Measurements from ENCODE around the gene LMF1.
"Not testable (repeated sequence)": the region's sequence is repeated elsewhere in the genome, so short reads cannot be mapped to it uniquely, and the experiment has no call there.

The LMF1 gene

GRCh38 chr16:948767-949166 lies 22.0 kb downstream of the LMF1 start:
- not testable (repeated sequence) for DNase-seq (ENCODE audit: low read depth in 3 of 3)

DNA sequence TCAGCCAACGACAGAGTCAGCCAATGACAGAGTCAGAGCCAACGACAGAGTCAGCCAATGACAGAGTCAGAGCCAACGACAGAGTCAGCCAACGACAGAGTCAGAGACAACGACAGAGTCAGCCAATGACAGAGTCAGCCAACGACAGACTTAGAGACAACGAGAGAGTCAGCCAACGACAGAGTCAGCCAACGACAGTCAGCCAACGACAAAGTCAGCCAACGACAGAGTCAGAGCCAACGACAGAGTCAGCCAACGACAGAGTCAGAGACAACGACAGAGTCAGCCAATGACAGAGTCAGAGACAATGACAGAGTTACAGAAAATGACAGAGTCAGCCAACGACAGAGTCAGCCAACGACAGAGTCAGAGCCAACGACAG lies 22.9 kb downstream of the LMF1 start:
- DNase-seq (ENCODE audit: low read depth in 3 of 3) = not testable (repeated sequence)

GRCh38 chr16:947255-947921 lies 23.4 kb downstream of the LMF1 start:
- no peak for DNase-seq (ENCODE audit: low read depth in 3 of 3)

GRCh38 chr16:946048-946395 lies 24.8 kb downstream of the LMF1 start:
- DNase-seq (ENCODE audit: low read depth in 3 of 3) = no peak

DNA sequence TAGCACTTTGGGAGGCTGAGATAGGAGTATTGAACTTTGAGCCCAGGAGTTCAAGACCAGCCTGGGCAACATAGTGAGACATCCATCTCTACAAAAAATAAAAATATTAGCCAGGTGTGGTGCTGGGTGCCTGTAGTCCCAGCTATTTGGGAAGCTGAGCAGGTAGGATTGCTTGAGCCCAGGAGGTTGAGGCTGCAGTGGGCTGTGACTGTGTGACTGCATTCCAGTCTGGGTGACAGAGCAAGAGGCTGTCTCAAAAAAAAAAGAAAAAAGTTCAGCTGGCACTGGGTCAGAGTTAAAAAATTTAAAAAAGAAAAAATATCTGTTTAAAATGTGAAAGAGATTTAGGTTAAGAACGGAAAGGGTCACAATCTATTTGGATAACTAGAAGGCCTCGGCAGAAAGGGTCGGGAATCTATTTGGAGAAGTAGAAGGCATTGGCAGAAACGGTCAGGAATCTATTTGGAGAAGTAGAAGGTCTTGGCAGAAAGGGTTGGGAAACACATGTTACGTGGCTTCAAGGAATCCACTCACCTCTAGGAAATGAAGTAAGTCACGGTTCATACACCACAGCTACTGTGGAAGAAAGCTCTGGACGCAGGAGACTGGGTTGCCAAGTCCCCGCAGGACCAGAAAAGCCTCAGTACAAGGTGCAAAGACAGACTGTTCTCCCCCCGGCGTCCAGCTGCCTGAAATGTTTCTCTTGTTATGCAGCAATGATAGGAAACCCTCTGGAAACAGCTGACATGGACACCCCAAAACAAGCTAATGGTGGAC lies 25.3 kb downstream of the LMF1 start:
- DNase-seq (ENCODE audit: low read depth in 3 of 3) = no peak

DNA sequence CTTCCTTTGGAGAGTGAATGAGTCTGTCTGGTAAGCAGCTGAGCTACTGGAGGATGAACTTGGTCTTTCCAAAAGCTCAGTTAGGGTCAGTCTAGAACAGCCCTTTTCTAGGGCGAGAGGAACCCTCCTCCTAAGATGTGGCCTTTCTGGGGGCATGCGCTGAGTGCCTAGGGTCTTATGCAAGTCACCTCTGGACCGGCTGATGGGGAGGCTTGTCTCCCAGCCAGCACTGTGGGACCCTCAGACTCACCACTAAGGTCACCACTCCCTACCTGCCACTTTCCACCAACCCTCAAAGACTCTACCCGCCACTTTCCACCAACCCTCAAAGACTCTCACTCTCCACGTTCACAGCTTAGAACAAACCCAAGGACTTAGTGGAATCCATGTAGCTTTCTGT lies 26.8 kb downstream of the LMF1 start:
- no peak for DNase-seq (ENCODE audit: low read depth in 3 of 3)

DNA sequence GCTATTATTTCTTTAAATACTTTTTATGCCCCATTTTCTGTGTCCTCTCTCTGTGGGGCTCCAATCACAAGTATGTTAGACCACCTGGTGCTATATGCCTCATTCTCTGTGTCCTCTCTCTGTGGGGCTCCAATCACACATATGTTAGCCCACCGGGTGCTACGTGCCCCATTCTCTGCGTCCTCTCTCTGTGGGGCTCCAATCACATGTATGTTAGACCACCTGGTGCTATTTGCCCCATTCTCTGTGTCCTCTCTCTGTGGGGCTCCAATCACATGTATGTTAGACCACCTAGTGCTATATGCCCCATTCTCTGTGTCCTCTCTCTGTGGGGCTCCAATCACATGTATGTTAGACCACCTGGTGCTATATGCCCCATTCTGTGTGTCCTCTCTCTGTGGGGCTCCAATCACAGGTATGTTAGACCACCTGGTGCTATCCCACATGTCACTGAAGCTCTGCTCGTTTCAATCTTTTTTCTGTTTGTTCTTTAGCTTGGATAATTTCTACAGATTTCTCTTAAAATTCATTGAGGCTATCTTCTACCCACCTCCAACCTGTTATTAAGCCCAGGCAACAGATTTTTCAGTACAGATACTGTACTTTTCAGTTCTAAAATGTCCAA lies 28.2 kb downstream of the LMF1 start:
- no peak for DNase-seq (ENCODE audit: low read depth in 3 of 3)

- no peak for DNase-seq (ENCODE audit: low read depth in 3 of 3)
These were observed 30.8 kb downstream of the LMF1 start for GRCh38 chr16:939941-940340.

GRCh38 chr16:939311-939710 lies 31.5 kb downstream of the LMF1 start:
- DNase-seq (ENCODE audit: low read depth in 3 of 3) = no peak

DNA sequence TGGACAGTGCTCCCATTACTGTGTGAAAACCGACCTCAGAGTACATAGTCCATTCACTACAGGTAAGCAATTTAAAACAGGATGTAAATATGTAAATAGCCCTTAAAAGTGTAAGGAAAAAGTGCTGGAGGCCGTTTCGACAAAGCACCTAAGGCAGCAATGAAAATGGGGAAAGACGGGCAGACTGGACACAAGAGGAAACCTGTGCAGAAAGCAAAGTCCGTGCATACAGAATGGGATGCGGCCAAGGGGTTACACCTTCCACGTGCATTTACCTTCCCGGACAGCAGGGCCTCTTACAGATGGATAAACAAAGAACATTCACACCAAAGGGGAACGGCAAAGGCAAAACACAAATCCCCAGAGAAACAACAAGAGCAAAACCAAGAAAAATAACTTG lies 32.0 kb downstream of the LMF1 start:
- no peak for DNase-seq (ENCODE audit: low read depth in 3 of 3)

DNA sequence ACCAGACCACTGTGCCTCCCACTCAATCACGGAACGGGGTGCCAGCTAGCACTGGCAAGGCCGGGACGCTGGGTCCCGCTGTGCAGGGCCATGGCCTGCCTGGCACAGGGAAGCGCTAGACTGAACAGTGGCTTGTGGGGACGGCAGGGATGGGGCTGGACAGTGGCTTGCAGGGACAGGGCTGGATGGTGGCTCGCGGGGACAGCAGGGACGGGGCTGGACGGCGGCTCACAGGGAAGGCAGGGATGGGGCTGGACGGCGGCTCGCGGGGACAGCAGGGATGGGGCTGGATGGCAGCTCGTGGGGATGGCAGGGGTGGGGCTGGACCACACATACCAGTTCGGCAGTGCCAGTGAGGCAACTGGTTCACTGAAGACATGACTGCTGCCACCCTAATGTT lies 32.6 kb downstream of the LMF1 start:
- no peak for DNase-seq (ENCODE audit: low read depth in 3 of 3)

DNA sequence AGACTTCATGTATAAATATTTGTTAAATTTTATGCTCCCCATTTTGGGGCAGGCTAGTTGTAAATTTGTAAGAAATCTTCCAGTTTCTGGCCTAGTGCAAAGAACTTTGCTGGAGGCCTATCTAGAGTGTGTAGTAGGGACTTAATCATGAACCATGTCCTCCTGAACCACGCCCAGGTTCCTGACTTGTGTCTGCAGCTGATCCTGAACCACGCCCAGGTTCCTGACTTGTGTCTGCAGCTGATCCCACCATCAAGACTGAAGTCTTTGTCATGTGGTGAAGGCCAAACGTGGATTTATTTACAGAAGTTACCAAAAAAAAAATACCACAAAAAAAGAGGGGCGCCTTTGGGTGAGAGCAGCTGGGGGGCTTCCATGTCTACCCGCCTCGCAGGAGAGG lies 33.1 kb downstream of the LMF1 start:
- no peak for DNase-seq (ENCODE audit: low read depth in 3 of 3)

DNA sequence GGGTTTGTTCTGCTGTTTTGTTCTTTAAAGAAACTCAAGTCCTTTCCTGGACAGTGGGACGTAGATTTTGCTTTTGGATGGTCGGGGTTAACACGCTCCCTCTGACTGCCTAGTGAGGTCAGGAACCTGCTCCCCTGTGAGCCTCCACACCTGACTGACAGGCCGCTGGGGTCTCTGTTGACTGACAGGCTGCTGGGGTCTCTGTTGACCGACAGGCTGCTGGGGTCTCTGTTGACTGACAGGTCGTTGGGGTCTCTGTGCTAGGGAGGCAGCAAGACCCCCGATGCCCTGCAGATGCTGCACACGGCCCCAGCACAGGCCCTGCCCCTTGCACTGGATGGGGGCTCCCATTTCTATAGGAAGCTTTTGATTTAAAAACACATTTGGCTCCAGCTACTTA lies 33.5 kb downstream of the LMF1 start:
- no peak for DNase-seq (ENCODE audit: low read depth in 3 of 3)

DNA sequence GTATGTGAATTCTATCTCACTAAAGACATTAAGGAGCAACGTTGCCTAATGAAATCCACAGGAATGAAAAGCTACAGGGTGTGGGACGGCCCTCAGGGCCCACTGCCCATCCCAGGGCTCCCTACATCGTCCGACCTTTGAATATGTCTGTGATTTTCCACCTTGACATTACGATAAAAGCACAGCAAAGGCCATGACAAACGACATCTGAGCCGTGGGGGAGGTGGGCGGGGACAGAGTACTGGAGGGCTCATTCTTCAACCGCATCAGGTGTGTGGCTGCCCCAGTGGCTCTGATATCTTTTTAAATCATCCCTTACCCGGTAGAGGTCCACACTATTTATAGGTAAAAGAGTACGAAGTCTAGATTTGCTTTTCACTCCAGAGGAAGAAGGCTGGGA lies 35.1 kb downstream of the LMF1 start:
- DNase-seq (ENCODE audit: low read depth in 3 of 3) = no peak

- DNase-seq (ENCODE audit: low read depth in 3 of 3) = no peak
These were observed 36.6 kb downstream of the LMF1 start for GRCh38 chr16:934178-934577.

GRCh38 chr16:933581-933980 lies 37.2 kb downstream of the LMF1 start:
- DNase-seq (ENCODE audit: low read depth in 3 of 3) = no peak

DNA sequence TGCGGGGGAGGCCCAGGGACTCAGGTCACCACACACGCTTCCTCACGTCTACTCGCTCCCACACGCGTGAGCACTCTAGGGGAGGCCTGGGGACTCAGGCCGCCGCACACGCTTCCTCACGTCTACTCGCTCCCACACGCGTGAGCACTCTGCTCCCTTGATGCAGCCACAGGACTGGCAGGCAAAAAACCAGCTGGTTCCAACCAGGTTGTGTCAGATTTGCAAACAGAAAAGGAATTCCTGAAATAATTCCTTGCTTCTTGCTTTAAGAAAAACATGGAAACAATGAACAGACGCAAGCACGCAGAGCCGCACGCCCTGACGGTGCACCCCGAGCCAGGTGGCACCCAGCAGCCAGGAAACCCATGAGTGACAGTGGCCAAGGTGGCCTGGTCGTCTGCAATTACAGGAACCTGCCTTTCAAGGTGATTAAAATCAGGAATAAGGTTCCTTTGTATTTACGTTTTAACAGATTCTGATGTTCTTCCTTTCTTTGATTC lies 37.9 kb downstream of the LMF1 start:
- no peak for DNase-seq (ENCODE audit: low read depth in 3 of 3)

GRCh38 chr16:931626-932500 lies 38.9 kb downstream of the LMF1 start:
- DNase-seq (ENCODE audit: low read depth in 3 of 3) = no peak

DNA sequence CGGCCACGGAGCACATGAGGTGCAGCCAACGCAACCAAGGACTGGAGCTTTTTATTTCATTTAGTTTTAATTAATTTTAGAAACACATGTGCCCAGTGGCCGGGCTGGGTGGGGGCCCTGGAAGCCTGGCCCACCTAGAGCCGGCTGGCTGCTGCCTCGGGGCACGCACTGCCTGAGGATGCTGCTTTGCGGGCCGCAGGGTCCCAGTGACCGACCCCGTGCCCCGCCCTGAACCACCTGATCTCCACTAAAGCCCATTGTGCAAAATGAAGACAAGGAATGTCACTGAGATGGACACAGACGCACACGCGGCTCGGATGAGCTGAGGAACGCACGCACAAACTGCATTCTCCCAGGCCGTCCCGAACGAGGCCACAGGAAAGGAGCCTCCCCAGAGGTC lies 39.6 kb downstream of the LMF1 start:
- no peak for DNase-seq (ENCODE audit: low read depth in 3 of 3)

- DNase-seq (ENCODE audit: low read depth in 3 of 3) = no peak
These were observed 40.3 kb downstream of the LMF1 start for GRCh38 chr16:930511-930910.

- no peak for DNase-seq (ENCODE audit: low read depth in 3 of 3)
These were observed 40.7 kb downstream of the LMF1 start for GRCh38 chr16:930076-930475.
